Right renal cortex interstitium (tissue), 3 donors: ENCODE data around the gene SSB. TPM values are rescaled to one million over a fixed set of nuclear protein-coding genes. Genes with fewer than 3 reads are reported as not detected.
"Not testable (repeated sequence)": the region's sequence is repeated elsewhere in the genome, so short reads cannot be mapped to it uniquely, and the experiment has no call there.

Experiments used
- DNase-seq, 3 donors: peaks; one replicate each; pipeline ENCODE4 v3.0.0-alpha.2; 2013; ENCODE audit warnings: low read depth in 3 of 3, low spot score in 2 of 3
- polyA plus RNA-seq, 3 donors: library from polyadenylated mRNA; unstranded; fragments of 120-200 nt; gene quantifications; one replicate each; pipeline ENCODE4 v1.2.1, GENCODE V29; 2013; ENCODE audit not compliant: insufficient read length in 3 of 3

Gene SSB
- polyA plus RNA-seq: 100 to 1,000 TPM; 215 to 217 (median 216) TPM

GRCh38 chr2:169798718-169799592 is at the start of gene SSB:
TSS of gene SSB (plus strand) at chr2:169798871. CDS start at chr2:169800961, 2,090 bp downstream.
- peak; percentile 80 to 86 (median 85) for DNase-seq

DNA sequence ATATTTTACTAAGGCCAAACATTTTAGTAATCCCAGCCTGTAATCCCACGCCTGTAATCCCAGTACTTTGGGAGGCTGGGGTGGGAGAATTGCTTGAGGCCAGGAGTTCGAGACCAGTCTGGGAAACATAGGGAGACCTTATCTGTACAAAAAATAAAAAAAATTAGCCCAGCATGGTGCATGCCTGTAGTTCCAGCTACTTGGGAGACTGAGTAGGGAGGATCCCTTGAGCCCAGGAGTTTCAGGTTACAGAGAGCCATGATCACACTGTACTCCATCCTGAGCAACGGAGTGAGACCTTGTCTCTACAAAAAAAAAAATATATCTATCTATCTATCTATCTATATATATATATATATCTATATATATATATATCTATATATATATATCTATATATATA is 45.9 kb upstream of the SSB start:
- DNase-seq: no peak

- no peak for DNase-seq
Measured at GRCh38 chr2:169755083-169755870, 43.4 kb upstream of the SSB start.

GRCh38 chr2:169756342-169756741 is 42.3 kb upstream of the SSB start:
- no peak for DNase-seq

- DNase-seq: no peak
Measured at GRCh38 chr2:169757356-169757755, 41.3 kb upstream of the SSB start.

GRCh38 chr2:169757778-169758177 is 40.9 kb upstream of the SSB start:
- DNase-seq: no peak

DNA sequence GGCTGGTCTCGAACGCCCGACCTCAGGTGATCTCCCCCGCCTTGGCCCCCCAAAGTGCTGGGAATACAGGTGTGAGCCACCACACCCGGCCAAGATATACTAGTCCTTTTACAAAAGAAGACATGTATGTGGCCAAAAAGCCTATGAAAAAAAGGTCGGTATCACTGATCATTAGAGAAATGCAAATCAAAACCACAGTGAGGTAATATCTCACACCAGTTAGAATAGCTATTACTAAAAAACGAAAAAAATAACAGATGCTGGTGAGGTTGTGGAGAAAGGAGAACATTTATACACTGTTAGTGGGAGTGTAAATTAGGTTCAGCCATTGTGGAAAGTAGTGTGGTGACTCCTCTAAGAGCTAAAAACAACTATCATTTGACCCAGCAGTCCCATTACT is 38.7 kb upstream of the SSB start:
- DNase-seq: no peak

- not testable (repeated sequence) for DNase-seq
Measured at GRCh38 chr2:169760798-169761197, 37.9 kb upstream of the SSB start.

DNA sequence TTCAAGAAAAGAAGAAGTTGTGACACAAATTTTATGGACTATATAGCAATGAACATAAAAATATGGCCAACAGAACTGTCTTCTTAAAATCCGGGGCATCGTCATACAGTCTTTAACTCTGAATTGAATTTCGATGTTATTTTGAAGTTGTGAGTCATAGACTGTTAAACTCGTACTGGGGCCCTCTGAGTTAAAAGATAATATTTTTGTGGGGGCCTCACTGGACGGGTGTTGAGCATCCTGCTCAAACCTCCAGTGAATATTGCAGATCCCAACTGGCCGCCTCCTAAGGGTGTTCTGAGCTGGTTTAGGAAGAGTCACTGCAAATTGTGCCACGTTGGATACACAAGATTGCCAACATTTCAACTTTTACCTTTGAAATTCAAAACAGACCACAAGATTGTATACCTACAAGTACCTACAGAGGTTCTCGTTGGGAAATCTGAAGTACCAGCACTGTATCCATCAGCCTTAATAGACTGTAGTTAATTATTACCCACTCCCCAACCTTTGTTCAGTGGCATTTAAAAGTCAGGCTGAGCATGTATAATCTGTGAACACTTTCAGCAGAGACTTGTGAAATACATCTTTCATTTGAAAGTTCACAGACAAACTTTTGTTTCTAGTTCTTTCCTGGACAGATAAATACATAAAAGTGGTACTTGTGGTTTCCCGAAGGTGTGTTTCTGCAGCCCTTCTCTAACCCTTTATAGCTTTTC is 37.3 kb upstream of the SSB start:
- DNase-seq: no peak

- no peak for DNase-seq
Measured at GRCh38 chr2:169761970-169762292, 36.7 kb upstream of the SSB start.

- DNase-seq: no peak
Measured at GRCh38 chr2:169765523-169765922, 33.1 kb upstream of the SSB start.

DNA sequence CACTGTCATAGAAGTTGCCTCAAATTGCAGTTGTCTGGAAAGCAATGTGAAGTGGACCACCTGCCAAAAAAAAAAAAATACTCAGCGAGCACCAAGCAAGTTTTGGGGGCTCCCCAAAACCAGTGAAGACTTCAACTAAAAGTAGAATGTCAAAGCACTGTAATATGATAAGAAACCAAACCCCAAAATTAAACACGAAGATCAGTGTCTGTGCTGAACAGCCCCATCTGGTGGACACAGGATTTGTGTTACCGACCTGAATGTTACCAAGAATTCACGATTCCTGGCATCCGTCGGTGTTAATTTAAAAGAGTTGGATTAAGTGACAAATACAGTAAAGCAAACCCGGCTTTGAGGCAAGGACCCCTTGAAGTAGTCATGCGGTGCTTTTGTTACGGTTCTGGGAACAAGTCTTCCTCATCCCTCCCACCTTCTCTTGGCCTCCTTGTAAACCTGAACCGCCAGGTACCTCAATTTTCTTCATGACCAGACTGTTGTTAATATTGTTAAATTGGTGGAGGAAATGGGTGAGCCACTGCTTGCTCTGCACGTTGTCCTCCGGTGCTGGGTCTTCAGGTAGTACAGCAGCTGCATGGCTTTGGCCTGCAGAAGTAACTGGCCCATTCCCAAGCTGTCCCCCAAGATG is 31.3 kb upstream of the SSB start:
- DNase-seq: peak in 1 of 3 donors; percentile 54

DNA sequence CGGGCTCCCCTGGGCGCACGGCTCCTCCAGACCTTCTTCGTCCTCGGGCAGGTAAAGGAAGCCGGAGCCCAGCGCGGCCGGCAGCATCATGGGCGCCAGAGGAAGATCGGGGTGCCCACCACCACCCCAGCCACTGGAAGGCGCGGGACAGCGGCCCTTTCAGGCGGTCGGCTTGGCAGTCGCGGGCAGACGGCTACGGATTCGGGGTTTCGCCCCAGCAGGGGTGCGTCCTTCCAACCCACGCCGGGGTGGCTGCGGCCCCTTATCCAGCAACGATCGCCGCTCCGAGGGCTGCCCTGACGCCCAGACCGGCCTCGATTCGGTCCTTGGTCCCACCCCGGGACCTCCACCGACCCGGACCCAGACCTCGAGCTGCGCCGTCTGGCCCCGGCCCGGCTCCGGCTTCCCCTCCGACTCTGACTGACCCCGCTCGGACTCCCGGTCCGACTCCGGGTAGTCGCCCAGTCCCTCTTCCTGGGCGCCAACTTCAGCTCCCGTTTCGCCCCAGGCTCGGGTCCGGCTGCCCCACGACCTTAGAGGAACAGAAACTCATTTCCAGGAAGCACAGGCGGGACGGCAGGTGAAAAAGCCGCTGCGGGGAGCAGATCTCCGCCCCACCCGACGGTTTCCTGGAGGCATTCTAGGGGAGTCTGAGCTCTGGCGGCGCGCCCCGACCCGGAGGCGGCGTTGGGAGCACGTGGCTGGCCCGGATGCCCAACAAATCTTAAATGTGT is 30.2 kb upstream of the SSB start:
- no peak for DNase-seq

DNA sequence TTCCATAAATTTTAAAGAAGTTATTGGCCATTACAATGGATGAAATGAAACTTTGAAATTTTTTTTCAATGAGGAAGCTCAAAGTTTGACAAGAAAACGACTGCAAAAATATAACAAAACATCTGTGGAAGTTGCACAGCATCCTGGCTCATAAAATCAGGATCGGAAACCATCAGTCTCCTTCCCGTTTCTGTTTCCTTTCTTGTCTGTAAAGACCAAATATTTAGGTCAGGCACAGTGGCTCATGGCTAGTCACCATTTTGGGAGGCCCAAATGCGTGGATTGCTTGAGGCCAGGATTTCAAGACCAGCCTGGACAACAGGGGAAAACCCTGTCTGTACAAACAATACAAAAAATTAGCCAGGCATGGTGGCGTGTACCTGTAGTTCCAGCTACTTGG is 27.6 kb upstream of the SSB start:
- no peak for DNase-seq

- no peak for DNase-seq
Measured at GRCh38 chr2:169771612-169772011, 27.1 kb upstream of the SSB start.

DNA sequence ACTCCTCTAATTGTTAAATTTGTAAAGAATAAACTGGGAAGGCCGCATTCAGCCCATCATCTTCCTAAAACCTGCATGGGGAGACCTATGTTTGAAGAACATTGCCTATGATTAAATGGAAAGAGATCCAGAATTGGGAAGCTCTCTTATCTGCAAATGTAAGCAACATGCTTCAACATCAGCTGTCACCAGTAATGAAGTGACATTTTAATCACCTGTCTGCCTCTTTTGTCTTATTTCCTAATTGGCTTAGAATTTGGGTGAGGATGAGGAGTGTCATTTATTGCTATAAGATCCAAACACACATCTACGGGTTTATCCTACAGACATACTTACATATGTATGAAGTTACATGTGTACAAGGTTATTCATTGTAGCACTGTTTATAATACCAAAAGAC is 26.0 kb upstream of the SSB start:
- no peak for DNase-seq

DNA sequence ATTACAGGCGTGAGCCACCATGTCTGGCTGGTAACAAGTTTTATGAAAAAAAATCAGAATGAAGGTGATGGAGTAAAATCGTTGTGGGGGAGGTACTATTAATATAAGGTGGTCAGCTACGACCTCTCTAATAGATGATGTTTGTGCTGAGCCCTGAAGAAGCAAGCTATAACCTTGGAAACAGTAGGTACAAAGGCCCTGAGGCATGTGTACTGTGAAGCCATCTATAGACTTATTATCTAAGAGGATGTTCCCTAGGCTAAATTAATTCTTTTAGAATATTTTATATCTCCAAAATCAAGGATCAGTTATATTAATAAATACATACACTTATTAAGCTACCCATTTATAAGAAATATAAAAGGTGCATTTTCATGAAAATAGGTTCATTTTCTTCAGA is 23.3 kb upstream of the SSB start:
- DNase-seq: no peak

GRCh38 chr2:169775765-169776164 is 22.9 kb upstream of the SSB start:
- no peak for DNase-seq

DNA sequence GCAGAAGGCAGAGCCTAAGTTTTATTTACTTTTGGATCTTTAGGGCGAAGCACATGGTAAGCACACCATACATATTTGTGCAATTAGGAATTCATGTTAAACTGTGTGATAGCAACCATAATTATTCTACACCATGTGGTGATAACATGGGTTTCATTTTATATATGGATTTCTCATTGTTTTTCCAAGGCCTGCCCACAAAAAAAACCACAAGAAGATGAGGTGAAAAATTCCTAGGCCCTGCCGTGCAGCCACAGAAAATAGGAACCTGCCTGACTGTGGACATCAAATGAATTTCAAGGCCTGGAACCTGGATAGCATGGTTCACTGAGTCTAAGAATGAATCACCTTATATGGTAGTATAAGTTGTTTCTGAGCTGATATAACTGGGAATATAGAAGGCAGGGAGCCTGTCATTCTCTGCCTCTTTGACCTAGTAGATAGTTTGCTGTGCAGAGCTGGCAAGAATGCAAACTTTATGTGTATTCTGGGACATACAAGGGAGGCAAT is 22.4 kb upstream of the SSB start:
- DNase-seq: no peak

DNA sequence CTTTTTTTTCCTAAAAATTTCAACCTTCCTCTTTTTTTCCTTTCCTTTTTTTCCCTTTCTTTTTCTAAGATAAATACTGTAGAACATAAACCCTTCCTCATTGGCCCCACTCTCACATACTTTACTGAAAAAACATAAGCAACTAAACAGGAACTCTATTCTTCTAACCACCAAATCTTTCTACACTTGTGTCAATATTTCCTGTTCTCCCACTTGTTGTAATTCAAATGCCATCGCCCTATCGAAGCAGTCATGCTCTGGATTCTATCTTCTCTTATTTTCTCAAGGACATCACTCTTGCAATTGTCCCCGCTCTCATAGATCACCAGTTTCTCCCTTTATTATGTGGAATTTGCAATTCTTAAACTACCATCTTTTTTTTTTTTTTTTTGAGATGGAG is 20.2 kb upstream of the SSB start:
- no peak for DNase-seq
